Mesenchymal stem cell (in vitro differentiated cells and primary cell): ENCODE results near the gene NFE2L1.
"Not testable (repeated sequence)": the region's sequence is repeated elsewhere in the genome, so short reads cannot be mapped to it uniquely, and the experiment has no call there.

Experiments used
- DNase-seq: peaks from one replicate; pipeline ENCODE4 v3.0.0-alpha.2; 2013
- H2AFZ ChIP-seq: one replicate; pipeline ENCODE4 v1.6.1; 2013; ENCODE audit warnings: low read depth, mild to moderate bottlenecking, control low read depth, inconsistent platforms, low read length, moderate library complexity
- H2AK5ac ChIP-seq: 2 replicates; pipeline ENCODE4 v1.6.1; 2013; ENCODE audit warnings: low read length, moderate library complexity, mild to moderate bottlenecking, inconsistent platforms; ENCODE audit not compliant: severe bottlenecking
- H2BK120ac ChIP-seq: one replicate; pipeline ENCODE4 v1.6.1; 2013; ENCODE audit warnings: low read depth, mild to moderate bottlenecking, inconsistent platforms, low read length, moderate library complexity
- H2BK12ac ChIP-seq, 2 experiments: one replicate each; pipeline ENCODE4 v1.6.1; 2013; ENCODE audit warnings: inconsistent platforms in 2 of 2, low read length in 2 of 2, mild to moderate bottlenecking in 2 of 2, moderate library complexity in 2 of 2, control low read depth in 1 of 2
- H2BK15ac ChIP-seq: one replicate; pipeline ENCODE4 v1.6.1; 2013; ENCODE audit warnings: mild to moderate bottlenecking, low read depth, inconsistent platforms; ENCODE audit not compliant: poor library complexity, severe bottlenecking
- H2BK5ac ChIP-seq: 2 replicates; pipeline ENCODE4 v1.6.1; 2013; ENCODE audit warnings: low read depth, mild to moderate bottlenecking, low read length, control low read depth, inconsistent platforms; ENCODE audit not compliant: poor library complexity, severe bottlenecking
- H3K14ac ChIP-seq, 2 experiments: one replicate each; pipeline ENCODE4 v1.6.1; 2013; ENCODE audit warnings: inconsistent platforms in 2 of 2, low read length in 2 of 2, control low read depth in 1 of 2, mild to moderate bottlenecking in 1 of 2, moderate library complexity in 1 of 2
- H3K18ac ChIP-seq, 2 experiments: one replicate each; pipeline ENCODE4 v1.6.1; 2013; ENCODE audit warnings: inconsistent platforms in 2 of 2, low read length in 2 of 2, control low read depth in 1 of 2, low read depth in 1 of 2, mild to moderate bottlenecking in 1 of 2
- H3K23ac ChIP-seq, 2 experiments: one replicate each; pipeline ENCODE4 v1.6.1; 2013; ENCODE audit warnings: inconsistent platforms in 2 of 2, low read length in 2 of 2, mild to moderate bottlenecking in 2 of 2, moderate library complexity in 2 of 2, control low read depth in 1 of 2
- H3K27ac ChIP-seq: 2 replicates; pipeline ENCODE4 v1.5.1; 2013; ENCODE audit warnings: mild to moderate bottlenecking, moderate library complexity, low read length, control low read depth, inconsistent platforms; ENCODE audit not compliant: poor library complexity, severe bottlenecking
- H3K27me3 ChIP-seq, 2 experiments: 2 replicates each; pipeline versions ENCODE4 v1.6.1 to v1.7.0; 2013; ENCODE audit warnings: low read length in 2 of 2, mild to moderate bottlenecking in 2 of 2, moderate library complexity in 2 of 2, control low read depth in 1 of 2, inconsistent platforms in 1 of 2; ENCODE audit not compliant: control insufficient read depth in 1 of 2, insufficient read depth in 1 of 2
- H3K36me3 ChIP-seq, 2 experiments: 2 replicates each; pipeline versions ENCODE4 v1.6.1 to v1.7.0; 2013; ENCODE audit warnings: low read length in 2 of 2, control low read depth in 1 of 2, inconsistent platforms in 1 of 2, low read depth in 1 of 2, mild to moderate bottlenecking in 1 of 2; ENCODE audit not compliant: insufficient read depth in 2 of 2, control insufficient read depth in 1 of 2
- H3K4ac ChIP-seq, 2 experiments: one replicate each; pipeline ENCODE4 v1.6.1; 2013; ENCODE audit warnings: inconsistent platforms in 2 of 2, low read length in 2 of 2, mild to moderate bottlenecking in 2 of 2, moderate library complexity in 2 of 2, control low read depth in 1 of 2, low read depth in 1 of 2
- H3K4me1 ChIP-seq: 2 replicates; pipeline ENCODE4 v1.6.1; 2013; ENCODE audit warnings: low read depth, low read length, control low read depth; ENCODE audit not compliant: control insufficient read depth, insufficient read depth
- H3K4me2 ChIP-seq: 2 replicates; pipeline ENCODE4 v1.6.1; 2013; ENCODE audit warnings: low read length, mild to moderate bottlenecking, inconsistent platforms; ENCODE audit not compliant: poor library complexity, severe bottlenecking
- H3K4me3 ChIP-seq, 2 experiments: 2 replicates each; pipeline versions ENCODE4 v1.5.1 to v1.7.0; 2013; ENCODE audit warnings: low read length in 2 of 2, mild to moderate bottlenecking in 2 of 2, control low read depth in 1 of 2, low read depth in 1 of 2; ENCODE audit not compliant: insufficient read depth in 1 of 2
- H3K79me1 ChIP-seq: replicated peaks from 2 replicates; pipeline ENCODE4 v1.6.1; 2013; ENCODE audit warnings: mild to moderate bottlenecking, control low read depth, low read length, inconsistent platforms; ENCODE audit not compliant: poor library complexity, severe bottlenecking
- H3K9ac ChIP-seq: 2 replicates; pipeline ENCODE4 v1.7.0; 2013; ENCODE audit warnings: mild to moderate bottlenecking, low read length, moderate library complexity
- H3K9me3 ChIP-seq: 2 replicates; pipeline ENCODE4 v1.7.0; 2013; ENCODE audit warnings: mild to moderate bottlenecking, low read length; ENCODE audit not compliant: control insufficient read depth
- H4K8ac ChIP-seq: one replicate; pipeline ENCODE4 v1.6.1; 2013; ENCODE audit warnings: inconsistent platforms, mild to moderate bottlenecking, low read length, moderate library complexity
- H4K91ac ChIP-seq: one replicate; pipeline ENCODE4 v1.6.1; 2013; ENCODE audit warnings: mild to moderate bottlenecking, low read length, inconsistent platforms
- WGBS: methylation state at CpG from one replicate; pipeline ENCODE4 v1.1.7; 2013; ENCODE audit warnings: mixed read lengths; 5-methylcytosine and 5-hydroxymethylcytosine counted together

Gene NFE2L1

GRCh38 chr17:48067808-48068207, 19.6 kb downstream of the NFE2L1 start:
- H3K9ac ChIP-seq: peak overlapping the region; percentile 59
- H3K36me3 ChIP-seq: peaks cover 30 to 54% of the 10 kb centered on the region in 2 experiments
- H2AFZ ChIP-seq, H2BK120ac ChIP-seq, H4K91ac ChIP-seq, H3K27ac ChIP-seq, H2BK15ac ChIP-seq, H3K4ac ChIP-seq, H2AK5ac ChIP-seq, H3K27me3 ChIP-seq, H3K4me1 ChIP-seq, H3K23ac ChIP-seq, H3K9me3 ChIP-seq, H2BK12ac ChIP-seq, H2BK5ac ChIP-seq, H3K4me2 ChIP-seq, H3K18ac ChIP-seq, DNase-seq, H3K14ac ChIP-seq, H3K4me3 ChIP-seq, H4K8ac ChIP-seq: not testable (repeated sequence)
- WGBS: 100% methylated on average over 2 of the region's 2 CpGs
- H3K79me1 ChIP-seq: peaks cover 27% of the 10 kb centered on the region

GRCh38 chr17:48068491-48068961, 20.4 kb downstream of the NFE2L1 start:
- 53% methylated on average over 3 of the region's 3 CpGs for WGBS

GRCh38 chr17:48070195-48070594, 22.0 kb downstream of the NFE2L1 start:
- H3K4ac ChIP-seq: no peak overlapping the region
- no peak overlapping the region for H4K91ac ChIP-seq
- no peaks in the 10 kb centered on the region for H3K9me3 ChIP-seq
- H3K4me3 ChIP-seq: no peak overlapping the region
- H2AK5ac ChIP-seq: no peak overlapping the region
- H2AFZ ChIP-seq: no peak overlapping the region
- no peak for DNase-seq
- H3K27me3 ChIP-seq: no peaks in the 10 kb centered on the region
- no peak overlapping the region for H2BK12ac ChIP-seq
- H2BK5ac ChIP-seq: no peak overlapping the region
- no peak overlapping the region for H3K14ac ChIP-seq
- peaks cover 26 to 51% of the 10 kb centered on the region in 2 experiments for H3K36me3 ChIP-seq
- WGBS: 39% methylated on average over 2 of the region's 2 CpGs
- H3K9ac ChIP-seq: peak overlapping the region; percentile 41
- H4K8ac ChIP-seq: no peak overlapping the region
- H3K79me1 ChIP-seq: peaks cover 27% of the 10 kb centered on the region
- H3K18ac ChIP-seq: no peak overlapping the region
- H3K27ac ChIP-seq: no peak overlapping the region
- no peak overlapping the region for H3K4me2 ChIP-seq
- H2BK120ac ChIP-seq: no peak overlapping the region
- H3K4me1 ChIP-seq: peaks cover 3% of the 10 kb centered on the region
- no peak overlapping the region for H2BK15ac ChIP-seq
- H3K23ac ChIP-seq: no peak overlapping the region

More at GRCh38 chr17:48068491-48068961, 20.4 kb downstream of the NFE2L1 start:
- Histone ChIP-seq H3K14ac (no peak overlapping the region), H4K91ac (no peak overlapping the region), H3K27me3 (no peaks in the 10 kb centered on the region), H3K4me2 (no peak overlapping the region), H2BK5ac (no peak overlapping the region), H3K23ac (no peak overlapping the region), H2BK15ac (no peak overlapping the region), H3K18ac (no peak overlapping the region), H3K4me3 (no peak overlapping the region), H3K36me3 (peaks cover 31 to 54% of the 10 kb centered on the region in 2 experiments), H3K4ac (no peak overlapping the region), H3K9ac (peak overlapping the region; percentile 59), H2BK12ac (no peak overlapping the region), H3K79me1 (peaks cover 29% of the 10 kb centered on the region), H3K4me1 (peaks cover 4% of the 10 kb centered on the region), H2AFZ (no peak overlapping the region), H4K8ac (no peak overlapping the region), H2AK5ac (no peak overlapping the region), H3K27ac (peak overlapping the region; percentile 41), H2BK120ac (no peak overlapping the region), H3K9me3 (no peaks in the 10 kb centered on the region)
- peak; percentile 69 for DNase-seq

- H4K91ac ChIP-seq: no peak overlapping the region
- no peak overlapping the region for H3K18ac ChIP-seq
- peaks cover 7% of the 10 kb centered on the region for H3K4me1 ChIP-seq
- DNase-seq: no peak
- WGBS: 89% methylated on average over 1 of the region's 2 CpGs
- H3K9me3 ChIP-seq: no peaks in the 10 kb centered on the region
- H3K9ac ChIP-seq: peak overlapping the region; percentile 26
- H3K14ac ChIP-seq: no peak overlapping the region
- no peaks in the 10 kb centered on the region for H3K27me3 ChIP-seq
- H2AFZ ChIP-seq: no peak overlapping the region
- H3K4me3 ChIP-seq: no peak overlapping the region
- H3K23ac ChIP-seq: no peak overlapping the region
- no peak overlapping the region for H2BK5ac ChIP-seq
- no peak overlapping the region for H2AK5ac ChIP-seq
- no peak overlapping the region for H3K4me2 ChIP-seq
- no peak overlapping the region for H2BK12ac ChIP-seq
- no peak overlapping the region for H2BK15ac ChIP-seq
- no peak overlapping the region for H3K27ac ChIP-seq
- no peak overlapping the region for H3K4ac ChIP-seq
- peaks cover 20% of the 10 kb centered on the region for H3K79me1 ChIP-seq
- H3K36me3 ChIP-seq: peaks cover 26 to 55% of the 10 kb centered on the region in 2 experiments
- no peak overlapping the region for H4K8ac ChIP-seq
- no peak overlapping the region for H2BK120ac ChIP-seq
Observed at GRCh38 chr17:48071654-48072053, 23.5 kb downstream of the NFE2L1 start.
